Body of pancreas (tissue), 4 donors: ENCODE data around the gene RABGGTB.
"Not testable (repeated sequence)": the region's sequence is repeated elsewhere in the genome, so short reads cannot be mapped to it uniquely, and the experiment has no call there.

Experiments
- POLR2A ChIP-seq, 3 donors: fragments of 450-650 bp; IDR thresholded peaks; one replicate each; pipeline ENCODE4 v1.6.1; 2016; ENCODE audit warnings: antibody characterized with exemption in 3 of 3, mild to moderate bottlenecking in 2 of 3
- TF ChIP-seq, protein P1 (sequence below), 7 experiments: fragments of 450-650 bp in 4 of 7; fragments of 200-600 bp in 3 of 7; sonication (generic) in 3 of 7; IDR thresholded peaks; one replicate each; pipeline ENCODE4 v1.5.1; 2016 to 2019; ENCODE audit warnings: antibody characterized with exemption in 7 of 7

DNA sequence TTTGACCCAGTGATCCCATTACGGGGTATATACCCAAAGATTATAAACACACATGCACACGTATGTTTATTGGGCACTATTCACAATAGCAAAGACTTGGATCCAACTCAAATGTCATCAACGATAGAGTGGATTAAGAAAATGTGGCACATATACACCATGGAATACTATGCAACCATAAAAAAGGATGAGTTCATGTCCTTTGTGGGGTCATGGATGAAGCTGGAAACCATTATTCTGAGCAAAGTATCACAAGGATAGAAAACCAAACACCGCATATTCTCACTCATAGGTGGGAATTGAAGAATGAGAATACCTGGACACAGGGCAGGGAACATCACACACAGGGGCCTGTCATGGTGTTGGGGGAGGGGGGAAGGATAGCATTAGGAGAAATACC is 2.1 kb upstream of the RABGGTB start:
- TF ChIP-seq, protein P1, sequence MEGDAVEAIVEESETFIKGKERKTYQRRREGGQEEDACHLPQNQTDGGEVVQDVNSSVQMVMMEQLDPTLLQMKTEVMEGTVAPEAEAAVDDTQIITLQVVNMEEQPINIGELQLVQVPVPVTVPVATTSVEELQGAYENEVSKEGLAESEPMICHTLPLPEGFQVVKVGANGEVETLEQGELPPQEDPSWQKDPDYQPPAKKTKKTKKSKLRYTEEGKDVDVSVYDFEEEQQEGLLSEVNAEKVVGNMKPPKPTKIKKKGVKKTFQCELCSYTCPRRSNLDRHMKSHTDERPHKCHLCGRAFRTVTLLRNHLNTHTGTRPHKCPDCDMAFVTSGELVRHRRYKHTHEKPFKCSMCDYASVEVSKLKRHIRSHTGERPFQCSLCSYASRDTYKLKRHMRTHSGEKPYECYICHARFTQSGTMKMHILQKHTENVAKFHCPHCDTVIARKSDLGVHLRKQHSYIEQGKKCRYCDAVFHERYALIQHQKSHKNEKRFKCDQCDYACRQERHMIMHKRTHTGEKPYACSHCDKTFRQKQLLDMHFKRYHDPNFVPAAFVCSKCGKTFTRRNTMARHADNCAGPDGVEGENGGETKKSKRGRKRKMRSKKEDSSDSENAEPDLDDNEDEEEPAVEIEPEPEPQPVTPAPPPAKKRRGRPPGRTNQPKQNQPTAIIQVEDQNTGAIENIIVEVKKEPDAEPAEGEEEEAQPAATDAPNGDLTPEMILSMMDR (IDR thresholded peaks at IDR 0.05) = not testable (repeated sequence)
- not testable (repeated sequence) for TF ChIP-seq POLR2A (IDR thresholded peaks at IDR 0.05)
